Measurements from ENCODE around the gene OCLN.
A peak's percentile ranks its signal among the peaks of the same experiment; 100 is the strongest.
"Not testable (repeated sequence)": the region's sequence is repeated elsewhere in the genome, so short reads cannot be mapped to it uniquely, and the experiment has no call there.

OCLN gene

GRCh38 chr5:69531406-69531801, 38.8 kb downstream of the OCLN start:
- DNase-seq (ENCODE audit: low read depth in 1 of 2, low spot score in 1 of 2), result no peak
- Histone ChIP-seq H3K27me3 (ENCODE audit: insufficient read depth, poor library complexity, severe bottlenecking) (no peaks in the 10 kb centered on the region), H3K27ac (replicated peaks) (no peak overlapping the region), H3K4me3 (replicated peaks; ENCODE audit: insufficient read depth, low read length) (no peak overlapping the region)
- TF ChIP-seq, protein P1, sequence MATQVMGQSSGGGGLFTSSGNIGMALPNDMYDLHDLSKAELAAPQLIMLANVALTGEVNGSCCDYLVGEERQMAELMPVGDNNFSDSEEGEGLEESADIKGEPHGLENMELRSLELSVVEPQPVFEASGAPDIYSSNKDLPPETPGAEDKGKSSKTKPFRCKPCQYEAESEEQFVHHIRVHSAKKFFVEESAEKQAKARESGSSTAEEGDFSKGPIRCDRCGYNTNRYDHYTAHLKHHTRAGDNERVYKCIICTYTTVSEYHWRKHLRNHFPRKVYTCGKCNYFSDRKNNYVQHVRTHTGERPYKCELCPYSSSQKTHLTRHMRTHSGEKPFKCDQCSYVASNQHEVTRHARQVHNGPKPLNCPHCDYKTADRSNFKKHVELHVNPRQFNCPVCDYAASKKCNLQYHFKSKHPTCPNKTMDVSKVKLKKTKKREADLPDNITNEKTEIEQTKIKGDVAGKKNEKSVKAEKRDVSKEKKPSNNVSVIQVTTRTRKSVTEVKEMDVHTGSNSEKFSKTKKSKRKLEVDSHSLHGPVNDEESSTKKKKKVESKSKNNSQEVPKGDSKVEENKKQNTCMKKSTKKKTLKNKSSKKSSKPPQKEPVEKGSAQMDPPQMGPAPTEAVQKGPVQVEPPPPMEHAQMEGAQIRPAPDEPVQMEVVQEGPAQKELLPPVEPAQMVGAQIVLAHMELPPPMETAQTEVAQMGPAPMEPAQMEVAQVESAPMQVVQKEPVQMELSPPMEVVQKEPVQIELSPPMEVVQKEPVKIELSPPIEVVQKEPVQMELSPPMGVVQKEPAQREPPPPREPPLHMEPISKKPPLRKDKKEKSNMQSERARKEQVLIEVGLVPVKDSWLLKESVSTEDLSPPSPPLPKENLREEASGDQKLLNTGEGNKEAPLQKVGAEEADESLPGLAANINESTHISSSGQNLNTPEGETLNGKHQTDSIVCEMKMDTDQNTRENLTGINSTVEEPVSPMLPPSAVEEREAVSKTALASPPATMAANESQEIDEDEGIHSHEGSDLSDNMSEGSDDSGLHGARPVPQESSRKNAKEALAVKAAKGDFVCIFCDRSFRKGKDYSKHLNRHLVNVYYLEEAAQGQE (IDR thresholded peaks at IDR 0.05; ENCODE audit: insufficient replicate concordance, low read depth), result no peak
- TF ChIP-seq, protein P2, sequence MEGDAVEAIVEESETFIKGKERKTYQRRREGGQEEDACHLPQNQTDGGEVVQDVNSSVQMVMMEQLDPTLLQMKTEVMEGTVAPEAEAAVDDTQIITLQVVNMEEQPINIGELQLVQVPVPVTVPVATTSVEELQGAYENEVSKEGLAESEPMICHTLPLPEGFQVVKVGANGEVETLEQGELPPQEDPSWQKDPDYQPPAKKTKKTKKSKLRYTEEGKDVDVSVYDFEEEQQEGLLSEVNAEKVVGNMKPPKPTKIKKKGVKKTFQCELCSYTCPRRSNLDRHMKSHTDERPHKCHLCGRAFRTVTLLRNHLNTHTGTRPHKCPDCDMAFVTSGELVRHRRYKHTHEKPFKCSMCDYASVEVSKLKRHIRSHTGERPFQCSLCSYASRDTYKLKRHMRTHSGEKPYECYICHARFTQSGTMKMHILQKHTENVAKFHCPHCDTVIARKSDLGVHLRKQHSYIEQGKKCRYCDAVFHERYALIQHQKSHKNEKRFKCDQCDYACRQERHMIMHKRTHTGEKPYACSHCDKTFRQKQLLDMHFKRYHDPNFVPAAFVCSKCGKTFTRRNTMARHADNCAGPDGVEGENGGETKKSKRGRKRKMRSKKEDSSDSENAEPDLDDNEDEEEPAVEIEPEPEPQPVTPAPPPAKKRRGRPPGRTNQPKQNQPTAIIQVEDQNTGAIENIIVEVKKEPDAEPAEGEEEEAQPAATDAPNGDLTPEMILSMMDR (IDR thresholded peaks at IDR 0.05; ENCODE audit: insufficient read depth, low read length), result no peak
- TF ChIP-seq GABPA (IDR thresholded peaks at IDR 0.05; ENCODE audit: low read depth), result no peak
- TF ChIP-seq POLR2AphosphoS5 (IDR thresholded peaks at IDR 0.05; ENCODE audit: low read depth), result no peak
- no peak for TF ChIP-seq SPI1 (IDR thresholded peaks at IDR 0.05; ENCODE audit: borderline replicate concordance, low read depth)

- H3K4me3 ChIP-seq (replicated peaks; ENCODE audit: insufficient read depth, low read length); H3K27me3 ChIP-seq (ENCODE audit: insufficient read depth, poor library complexity, severe bottlenecking); DNase-seq (ENCODE audit: low read depth in 1 of 2, low spot score in 1 of 2); H3K27ac ChIP-seq (replicated peaks): not testable (repeated sequence)
Measured at GRCh38 chr5:69537911-69538310, 45.3 kb downstream of the OCLN start.

DNA sequence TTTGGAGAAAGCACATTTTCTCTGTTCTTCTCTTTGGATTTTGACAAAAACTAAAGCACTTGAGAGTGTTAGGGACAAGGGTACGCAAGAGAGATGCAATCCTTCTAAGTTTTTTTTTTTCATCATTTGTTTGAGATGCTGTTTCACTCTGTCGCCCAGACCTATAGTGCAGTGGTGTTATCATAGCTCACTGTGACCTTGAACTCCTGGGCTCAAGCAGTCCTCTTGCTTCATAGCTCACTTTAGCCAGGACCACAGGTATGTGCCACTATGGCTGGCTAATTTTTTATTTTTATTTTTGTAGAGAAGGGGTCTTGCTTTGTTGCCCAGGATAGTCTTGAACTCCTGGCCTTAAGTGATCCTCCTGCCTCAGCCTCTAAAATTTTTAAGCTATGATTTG, 46.1 kb downstream of the OCLN start:
- H3K27me3 ChIP-seq (ENCODE audit: insufficient read depth, poor library complexity, severe bottlenecking); H3K4me3 ChIP-seq (replicated peaks; ENCODE audit: insufficient read depth, low read length); H3K27ac ChIP-seq (replicated peaks); DNase-seq (ENCODE audit: low read depth in 1 of 2, low spot score in 1 of 2): not testable (repeated sequence)

DNA sequence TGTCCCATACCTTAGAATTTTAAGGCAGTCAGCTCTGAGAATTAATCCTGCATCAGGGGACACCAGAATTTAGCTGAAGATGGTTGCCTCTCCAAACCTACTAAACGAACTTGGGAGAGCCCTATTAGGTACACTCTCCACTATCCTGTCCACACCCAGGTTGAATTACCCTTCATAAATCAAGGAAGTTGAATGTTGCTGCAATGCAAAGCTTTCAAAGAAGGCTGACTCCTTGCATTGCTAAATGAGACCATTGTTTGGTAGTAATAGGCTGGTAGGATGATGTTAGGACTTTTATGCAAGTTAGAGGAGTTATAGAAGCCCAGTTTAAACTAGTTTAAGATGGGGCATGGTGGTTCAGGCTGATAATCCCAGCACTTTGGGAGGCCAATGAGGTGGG, 48.8 kb downstream of the OCLN start:
- not testable (repeated sequence) for H3K27me3 ChIP-seq (ENCODE audit: insufficient read depth, poor library complexity, severe bottlenecking); H3K4me3 ChIP-seq (replicated peaks; ENCODE audit: insufficient read depth, low read length); DNase-seq (ENCODE audit: low read depth in 1 of 2, low spot score in 1 of 2); H3K27ac ChIP-seq (replicated peaks)

GRCh38 chr5:69542838-69543618, 50.4 kb downstream of the OCLN start:
- H3K27ac ChIP-seq (replicated peaks); H3K27me3 ChIP-seq (ENCODE audit: insufficient read depth, poor library complexity, severe bottlenecking); DNase-seq (ENCODE audit: low read depth in 1 of 2, low spot score in 1 of 2); H3K4me3 ChIP-seq (replicated peaks; ENCODE audit: insufficient read depth, low read length): not testable (repeated sequence)

GRCh38 chr5:69544602-69545001, 52.0 kb downstream of the OCLN start:
- not testable (repeated sequence) for H3K27me3 ChIP-seq (ENCODE audit: insufficient read depth, poor library complexity, severe bottlenecking); H3K4me3 ChIP-seq (replicated peaks; ENCODE audit: insufficient read depth, low read length); H3K27ac ChIP-seq (replicated peaks); DNase-seq (ENCODE audit: low read depth in 1 of 2, low spot score in 1 of 2)

- H3K27me3 ChIP-seq (ENCODE audit: insufficient read depth, poor library complexity, severe bottlenecking), result not testable (repeated sequence)
- H3K4me3 ChIP-seq (replicated peaks; ENCODE audit: insufficient read depth, low read length), result peak within 1 kb of the TSS; percentile 32
- peak; percentile 28 to 63 for DNase-seq (ENCODE audit: low read depth in 1 of 2, low spot score in 1 of 2)
- H3K27ac ChIP-seq (replicated peaks), result peak within 1 kb of the TSS; percentile 42; the same call in 1 of the 2 replicates
- peak; percentile 76 for TF ChIP-seq GABPA (IDR thresholded peaks at IDR 0.05; ENCODE audit: low read depth)
Measured at GRCh38 chr5:69559908-69560330, 67.3 kb downstream of the OCLN start, which contains the start of gene GTF2H2C. GTF2H2C (plus strand) TSS chr5:69560191; CDS start chr5:69565133, 4,942 bp downstream.

DNA sequence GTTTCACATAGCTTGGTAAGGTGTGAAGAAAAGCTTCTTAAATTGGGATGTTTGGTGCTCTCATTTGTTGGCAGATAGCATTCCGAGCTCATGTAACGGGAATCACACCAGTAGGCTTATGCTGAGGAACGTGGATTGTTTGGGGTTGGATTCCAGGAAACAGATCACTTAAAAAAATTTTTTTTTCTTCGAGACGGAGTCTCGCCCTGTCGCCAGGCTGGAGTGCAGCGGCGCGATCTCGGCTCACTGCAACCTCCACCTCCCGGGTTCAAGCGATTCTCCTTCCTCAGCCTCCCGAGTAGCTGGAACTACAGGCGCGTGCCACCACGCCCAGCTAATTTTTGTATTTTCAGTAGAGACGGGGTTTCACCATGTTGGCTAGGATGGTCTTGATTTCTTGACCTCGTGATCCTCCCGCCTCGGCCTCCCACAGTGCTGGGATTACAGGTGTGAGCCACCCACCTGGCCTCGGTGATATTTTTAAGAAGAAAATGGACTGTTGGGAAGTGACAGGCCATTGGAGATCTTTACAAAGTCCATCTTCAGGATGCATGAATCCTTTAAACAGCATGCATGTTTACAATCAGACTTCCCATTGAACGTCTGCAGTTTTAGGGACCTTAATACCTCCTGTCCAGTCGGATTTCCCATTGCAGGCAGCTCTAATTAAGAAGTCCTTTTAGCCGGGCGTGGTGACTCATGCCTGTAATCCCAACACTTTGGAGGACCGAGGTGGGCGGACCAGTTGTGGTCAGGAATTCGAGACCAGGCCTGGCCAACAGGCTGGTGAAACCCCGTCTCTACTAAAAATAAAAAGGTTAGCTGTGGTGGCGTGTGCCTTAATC, 68.2 kb downstream of the OCLN start:
- not testable (repeated sequence) for H3K27ac ChIP-seq (replicated peaks); H3K27me3 ChIP-seq (ENCODE audit: insufficient read depth, poor library complexity, severe bottlenecking); DNase-seq (ENCODE audit: low read depth in 1 of 2, low spot score in 1 of 2)
- H3K4me3 ChIP-seq (replicated peaks; ENCODE audit: insufficient read depth, low read length), result peak overlapping the region; percentile 32

DNA sequence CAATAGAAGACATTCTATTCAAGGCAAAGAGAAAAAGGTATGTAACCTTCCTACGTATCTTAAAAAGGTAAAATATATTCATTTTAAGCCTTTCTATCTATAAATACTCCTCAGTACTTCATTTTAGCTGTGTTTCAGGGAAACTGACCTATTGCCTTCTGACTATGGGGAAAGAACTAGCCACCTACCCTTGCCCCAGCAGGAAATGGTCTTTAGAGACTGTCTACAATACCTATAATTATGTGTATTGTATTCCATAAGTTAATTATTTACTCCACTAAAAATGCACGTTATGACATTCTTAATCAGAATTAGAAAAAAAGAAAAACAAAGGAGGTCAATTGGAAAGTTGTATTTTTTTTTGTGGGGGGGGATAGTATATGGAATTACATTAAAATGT, 73.6 kb downstream of the OCLN start:
- not testable (repeated sequence) for H3K27ac ChIP-seq (replicated peaks); H3K4me3 ChIP-seq (replicated peaks; ENCODE audit: insufficient read depth, low read length); DNase-seq (ENCODE audit: low read depth in 1 of 2, low spot score in 1 of 2); H3K27me3 ChIP-seq (ENCODE audit: insufficient read depth, poor library complexity, severe bottlenecking)

- DNase-seq (ENCODE audit: low read depth in 1 of 2, low spot score in 1 of 2); H3K27ac ChIP-seq (replicated peaks); H3K27me3 ChIP-seq (ENCODE audit: insufficient read depth, poor library complexity, severe bottlenecking); H3K4me3 ChIP-seq (replicated peaks; ENCODE audit: insufficient read depth, low read length): not testable (repeated sequence)
Measured at GRCh38 chr5:69568072-69568471, 75.5 kb downstream of the OCLN start.

GRCh38 chr5:69583356-69583755, 90.8 kb downstream of the OCLN start:
- not testable (repeated sequence) for H3K27me3 ChIP-seq (ENCODE audit: insufficient read depth, poor library complexity, severe bottlenecking)

More at GRCh38 chr5:69583356-69583755, 90.8 kb downstream of the OCLN start:
- DNase-seq (ENCODE audit: low read depth in 1 of 2, low spot score in 1 of 2); H3K27ac ChIP-seq (replicated peaks); H3K4me3 ChIP-seq (replicated peaks; ENCODE audit: insufficient read depth, low read length): not testable (repeated sequence)

All from HL-60 (cell line).